ENCODE results near the gene GBE1. TPM values are rescaled to one million over a fixed set of nuclear protein-coding genes. Genes with fewer than 3 reads are reported as not detected.
"Not testable (repeated sequence)": the region's sequence is repeated elsewhere in the genome, so short reads cannot be mapped to it uniquely, and the experiment has no call there.

Gene GBE1
- total RNA-seq, 1 donor from 2014 or later = 32.5 TPM

- H3K27me3 Mint-ChIP-seq = no peaks in the 10 kb centered on the region
- H3K4me3 Mint-ChIP-seq = no peak overlapping the region
- intact Hi-C loops (cut with micrococcal nuclease) = no loop called here
- H3K36me3 Mint-ChIP-seq (ENCODE audit: low read depth) = peaks cover 3% of the 10 kb centered on the region
- CTCF ChIA-PET = no interaction called here
- DNase-seq (no peak), ATAC-seq (ENCODE audit: low read depth) (no peak)
- POLR2A ChIA-PET = no interaction called here
- no peak overlapping the region for H3K27ac Mint-ChIP-seq
- TF ChIP-seq CTCF (IDR thresholded peaks at IDR 0.05) = no peak
- no peaks in the 10 kb centered on the region for H3K9me3 Mint-ChIP-seq
- no peaks in the 10 kb centered on the region for H3K4me1 Mint-ChIP-seq
Measured at GRCh38 chr3:81502236-81502635, 259.2 kb downstream of the GBE1 start.

GRCh38 chr3:81500039-81500438, 261.4 kb downstream of the GBE1 start:
- no peaks in the 10 kb centered on the region for H3K27me3 Mint-ChIP-seq
- ChIA-PET POLR2A (no interaction called here), CTCF (no interaction called here)
- intact Hi-C loops (cut with micrococcal nuclease) = no loop called here
- no peak overlapping the region for H3K27ac Mint-ChIP-seq
- no peaks in the 10 kb centered on the region for H3K4me1 Mint-ChIP-seq
- H3K9me3 Mint-ChIP-seq = no peaks in the 10 kb centered on the region
- no peak for ATAC-seq (ENCODE audit: low read depth)
- no peak overlapping the region for H3K4me3 Mint-ChIP-seq
- H3K36me3 Mint-ChIP-seq (ENCODE audit: low read depth) = no peaks in the 10 kb centered on the region
- no peak for DNase-seq
- TF ChIP-seq CTCF (IDR thresholded peaks at IDR 0.05) = no peak

- Mint-ChIP-seq H3K36me3 (ENCODE audit: low read depth) (no peaks in the 10 kb centered on the region), H3K4me3 (no peak overlapping the region), H3K4me1 (no peaks in the 10 kb centered on the region), H3K27ac (no peak overlapping the region), H3K9me3 (no peaks in the 10 kb centered on the region), H3K27me3 (no peaks in the 10 kb centered on the region)
- DNase-seq (no peak), ATAC-seq (ENCODE audit: low read depth) (no peak)
- intact Hi-C loops (cut with micrococcal nuclease) = loop anchor here (10.0 kb wide), 1 partner anchor 417 kb away; no protein-coding TSS in a partner anchor
- POLR2A ChIA-PET = no interaction called here
- CTCF ChIA-PET = no interaction called here
- no peak for TF ChIP-seq CTCF (IDR thresholded peaks at IDR 0.05)
Measured at GRCh38 chr3:81497572-81498251, 263.7 kb downstream of the GBE1 start.

- no peaks in the 10 kb centered on the region for H3K4me1 Mint-ChIP-seq
- DNase-seq = no peak
- no peak for TF ChIP-seq CTCF (IDR thresholded peaks at IDR 0.05)
- CTCF ChIA-PET = no interaction called here
- H3K27ac Mint-ChIP-seq = no peak overlapping the region
- no peak for ATAC-seq (ENCODE audit: low read depth)
- no peaks in the 10 kb centered on the region for H3K9me3 Mint-ChIP-seq
- intact Hi-C loops (cut with micrococcal nuclease) = loop anchor here (10.0 kb wide), 1 partner anchor 418 kb away; no protein-coding TSS in a partner anchor
- H3K4me3 Mint-ChIP-seq = no peak overlapping the region
- no peaks in the 10 kb centered on the region for H3K27me3 Mint-ChIP-seq
- H3K36me3 Mint-ChIP-seq (ENCODE audit: low read depth) = no peaks in the 10 kb centered on the region
- POLR2A ChIA-PET = no interaction called here
Measured at GRCh38 chr3:81496407-81497104, 264.9 kb downstream of the GBE1 start.

- H3K4me3 Mint-ChIP-seq, CTCF ChIA-PET: not testable (repeated sequence)
- intact Hi-C loops (cut with micrococcal nuclease) = loop anchor here (10.0 kb wide), 1 partner anchor 422 kb away; no protein-coding TSS in a partner anchor
Measured at GRCh38 chr3:81492471-81492870, 269.0 kb downstream of the GBE1 start.

More at GRCh38 chr3:81492471-81492870, 269.0 kb downstream of the GBE1 start:
- H3K27ac Mint-ChIP-seq; H3K27me3 Mint-ChIP-seq; DNase-seq; H3K36me3 Mint-ChIP-seq (ENCODE audit: low read depth); H3K9me3 Mint-ChIP-seq; H3K4me1 Mint-ChIP-seq; POLR2A ChIA-PET; ATAC-seq (ENCODE audit: low read depth): not testable (repeated sequence)

All from activated B cell treated with CpG ODN at 0.5 μM for 24 hours (primary cell).